Activated CD4-positive, alpha-beta T cell treated with anti-CD3 and anti-CD28 coated beads, Interleukin-2, Interleukin-6, amounts not matched to agents 100 ng/mL and 50 ng/mL, durations not matched to agents 16 hours and 8 hours (primary cell): ENCODE measurements around the gene ZNF816.
A peak's percentile ranks its signal among the peaks of the same experiment; 100 is the strongest.
"Not testable (repeated sequence)": the region's sequence is repeated elsewhere in the genome, so short reads cannot be mapped to it uniquely, and the experiment has no call there.

ENCODE experiments used
- DNase-seq: peaks from one replicate; pipeline ENCODE4 v3.0.0-alpha.2; 2020

Gene ZNF816

GRCh38 chr19:52962394-52963246, at the start of gene ZNF816:
Gene ZNF816 (minus strand): TSS chr19:52962881. CDS start chr19:52956089, 6,792 bp downstream.
- peak; percentile 96 for DNase-seq

DNA sequence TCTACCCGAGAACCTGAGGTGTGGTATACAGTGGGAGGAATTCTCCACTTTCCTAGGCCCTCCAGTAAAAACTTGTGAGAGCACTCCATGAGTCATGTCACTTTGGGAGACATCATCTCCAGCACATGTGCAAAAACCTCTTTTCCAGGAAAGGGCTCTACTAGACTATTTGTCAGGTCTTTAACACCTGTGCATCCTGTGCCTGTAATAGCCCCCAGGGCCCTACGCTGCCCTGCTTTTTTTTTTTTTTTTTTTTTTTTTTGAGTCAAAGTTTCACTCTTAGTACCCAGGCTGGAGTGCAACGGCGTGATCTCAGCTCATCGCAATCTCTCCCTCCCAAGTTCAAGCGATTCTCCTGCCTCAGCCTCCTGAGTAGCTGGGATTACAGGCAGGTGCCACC, 49.3 kb upstream of the ZNF816 start:
- DNase-seq, result no peak

- no peak for DNase-seq
Observed at GRCh38 chr19:53010494-53010893, 47.8 kb upstream of the ZNF816 start.

GRCh38 chr19:53008061-53008778, 45.5 kb upstream of the ZNF816 start:
- DNase-seq, result no peak

DNA sequence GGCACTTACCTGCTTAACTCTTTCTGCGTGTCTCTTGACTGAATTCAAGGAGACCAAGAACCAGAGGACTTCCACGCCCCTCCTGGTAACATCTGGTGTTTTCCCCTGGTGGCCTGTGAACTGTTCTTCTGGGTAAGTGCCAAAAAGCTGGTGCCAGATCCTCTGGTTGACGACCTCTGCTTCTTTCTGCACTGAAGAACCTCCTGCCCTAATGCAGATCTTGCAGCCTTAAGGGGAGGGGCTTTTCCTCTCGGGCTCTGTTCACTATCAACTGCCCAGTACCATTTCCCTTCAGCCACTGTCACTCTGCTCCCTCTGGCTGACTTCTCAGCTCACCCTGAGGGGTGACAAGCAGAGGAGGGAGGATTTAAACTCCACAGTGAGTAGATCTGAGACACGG, 44.9 kb upstream of the ZNF816 start:
- no peak for DNase-seq

DNA sequence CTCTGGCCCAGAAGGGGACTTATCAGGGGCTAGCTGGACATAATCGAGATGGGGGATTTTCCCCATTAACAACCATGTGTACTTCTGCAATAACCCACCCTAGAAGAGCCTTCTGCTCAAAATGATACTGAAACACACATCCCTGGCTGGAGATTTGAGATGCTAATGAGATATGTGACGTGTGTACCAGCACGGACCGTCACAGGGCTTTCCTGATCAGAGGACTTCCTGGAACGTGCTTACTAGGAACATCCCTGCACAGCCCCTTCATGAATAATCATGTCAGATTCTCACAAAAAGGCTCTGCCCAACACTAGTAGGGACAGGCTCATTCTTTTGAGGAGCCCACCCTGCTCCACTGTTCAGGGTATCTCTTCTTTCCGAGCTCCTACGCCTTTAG, 44.5 kb upstream of the ZNF816 start:
- no peak for DNase-seq

DNA sequence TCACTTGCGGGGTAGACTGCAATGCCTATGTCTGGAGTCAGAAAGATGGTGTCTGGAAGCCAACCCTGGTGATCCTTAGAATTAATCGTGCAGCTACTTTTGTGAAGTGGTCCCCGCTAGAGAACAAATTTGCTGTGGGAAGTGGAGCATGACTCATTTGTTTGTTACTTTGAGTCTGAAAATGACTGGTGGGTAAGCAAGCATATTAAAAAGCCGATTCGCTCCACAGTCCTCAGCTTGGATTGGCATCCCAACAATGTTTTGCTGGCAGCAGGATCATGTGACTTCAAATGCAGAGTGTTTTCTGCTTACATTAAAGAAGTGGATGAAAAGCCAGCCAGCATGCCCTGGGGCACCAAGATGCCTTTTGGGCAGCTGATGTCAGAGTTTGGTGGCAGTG, 41.6 kb upstream of the ZNF816 start:
- no peak for DNase-seq

GRCh38 chr19:53002479-53002878, 39.8 kb upstream of the ZNF816 start:
- no peak for DNase-seq

GRCh38 chr19:52997975-52998374, 35.3 kb upstream of the ZNF816 start:
- DNase-seq, result no peak

DNA sequence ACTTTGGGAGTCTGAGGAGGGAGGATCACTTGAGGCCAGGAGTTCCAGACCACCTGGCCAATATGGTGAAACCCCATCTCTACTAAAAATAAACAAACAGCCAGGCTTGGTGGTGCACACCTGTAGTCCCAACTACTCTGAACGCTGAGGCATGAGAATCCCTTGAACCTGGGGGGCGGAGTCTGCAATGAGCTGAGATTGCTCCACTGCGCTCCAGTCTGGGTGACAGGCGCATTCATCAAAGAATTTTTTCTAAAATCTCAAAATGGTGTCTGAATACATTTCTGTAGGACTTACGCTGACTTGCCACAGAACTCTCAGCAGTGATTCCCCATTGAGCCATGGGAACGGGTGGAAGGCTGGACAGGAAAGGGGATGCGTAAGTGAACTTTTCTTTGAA, 33.0 kb upstream of the ZNF816 start:
- DNase-seq, result no peak

GRCh38 chr19:52993342-52994178, 30.9 kb upstream of the ZNF816 start:
- peak; percentile 70 for DNase-seq

DNA sequence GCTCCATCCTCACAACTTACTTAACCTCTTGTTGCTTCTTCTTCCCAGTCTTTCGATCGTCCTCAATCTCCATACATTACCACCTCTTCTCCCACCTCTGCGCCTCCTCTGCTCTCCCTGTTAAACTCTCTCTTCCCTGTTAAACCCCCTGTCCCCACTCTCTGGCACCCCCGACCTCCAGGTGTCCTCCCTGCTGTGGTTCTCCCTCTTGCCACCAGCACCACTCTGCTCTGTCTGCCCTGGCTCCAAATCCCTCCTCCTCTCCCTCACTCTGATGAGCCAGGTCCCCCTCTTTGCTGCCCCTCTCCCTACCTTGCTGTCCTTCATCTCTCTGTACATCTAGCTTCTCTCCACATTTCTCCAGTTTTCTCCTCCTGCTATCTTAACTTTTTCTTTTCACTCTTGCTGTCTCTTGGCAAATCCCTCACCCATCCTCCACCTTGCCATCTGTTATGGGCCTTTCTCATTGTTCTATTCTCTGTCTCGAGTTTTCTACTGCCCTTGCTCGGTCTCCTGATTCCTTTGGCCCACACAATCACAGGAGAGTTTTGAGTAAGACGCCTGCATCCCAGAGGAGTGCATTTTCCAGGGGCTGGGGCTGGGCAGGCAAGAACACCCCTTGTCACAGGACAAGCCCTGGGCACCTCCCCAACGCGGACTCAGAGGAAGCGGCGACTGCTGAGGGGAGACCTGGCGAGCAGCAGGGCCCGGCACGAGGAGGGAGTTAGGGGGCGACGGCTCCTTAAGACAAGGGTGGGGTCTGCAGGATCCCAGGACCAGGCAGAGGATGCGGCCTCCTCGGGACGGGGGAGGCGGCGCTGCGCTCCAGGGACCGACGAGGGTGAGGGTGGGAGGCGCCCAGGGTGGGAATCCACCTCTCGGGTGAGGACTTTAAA, 29.7 kb upstream of the ZNF816 start:
- DNase-seq, result no peak

DNA sequence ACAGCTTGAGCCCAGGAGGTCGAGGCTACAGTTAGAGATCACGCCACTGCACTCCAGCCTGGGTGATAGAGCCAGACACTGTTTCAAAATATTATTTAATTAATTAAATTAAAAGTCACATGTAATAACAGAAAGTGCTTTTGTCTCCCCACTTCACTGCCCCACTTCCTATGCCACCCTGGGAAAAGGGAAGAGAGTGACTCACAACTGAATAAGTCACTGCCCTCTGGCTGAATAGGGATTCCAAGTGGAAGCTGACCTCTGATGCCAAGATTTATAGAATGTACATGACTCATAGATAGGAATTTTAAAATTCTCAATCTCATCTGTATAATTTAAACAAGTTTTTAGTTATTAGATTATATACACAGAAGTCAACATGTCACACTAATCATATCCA, 28.8 kb upstream of the ZNF816 start:
- no peak for DNase-seq

- no peak for DNase-seq
Observed at GRCh38 chr19:52990759-52991418, 28.2 kb upstream of the ZNF816 start.

DNA sequence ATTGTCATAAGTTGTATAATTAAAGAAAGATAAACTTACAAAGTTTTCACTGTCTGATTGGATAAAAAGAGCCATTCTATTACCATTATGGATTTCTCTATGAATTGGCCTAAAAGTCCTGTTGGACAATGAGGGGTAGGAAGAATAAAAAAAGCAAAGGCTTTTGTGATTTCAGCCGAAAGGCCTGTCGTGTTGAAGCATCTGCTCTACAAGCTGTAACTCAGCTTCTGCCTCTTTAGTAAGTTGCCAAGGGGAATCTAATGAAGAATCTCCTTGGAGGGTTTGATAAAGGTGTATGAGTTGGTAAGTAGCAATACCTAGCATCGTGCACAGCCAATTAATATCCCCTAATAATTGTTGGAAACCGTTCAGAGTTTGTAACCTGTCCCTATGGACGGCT, 25.8 kb upstream of the ZNF816 start:
- no peak for DNase-seq

GRCh38 chr19:52987221-52987620, 24.5 kb upstream of the ZNF816 start:
- DNase-seq, result no peak

DNA sequence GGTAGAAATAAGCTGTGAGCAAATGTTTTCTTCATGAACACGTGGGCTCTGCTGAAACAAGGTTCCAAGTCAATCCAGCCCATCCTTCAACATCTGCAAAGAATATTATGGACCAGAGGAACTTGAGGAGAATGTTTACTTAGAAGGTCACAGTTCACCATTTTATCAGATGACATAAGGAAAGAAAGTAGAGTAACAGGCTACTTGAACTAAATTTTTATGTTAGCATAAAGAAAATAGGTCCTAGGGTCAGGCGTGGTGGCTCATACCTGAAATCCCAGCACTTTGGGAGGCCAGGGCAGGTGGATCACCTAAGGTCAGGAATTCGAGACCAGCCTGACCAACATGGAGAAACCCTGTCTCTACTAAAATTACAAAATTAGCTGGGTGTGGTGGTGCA, 20.5 kb upstream of the ZNF816 start:
- DNase-seq, result not testable (repeated sequence)

- no peak for DNase-seq
Observed at GRCh38 chr19:52981329-52981728, 18.6 kb upstream of the ZNF816 start.

DNA sequence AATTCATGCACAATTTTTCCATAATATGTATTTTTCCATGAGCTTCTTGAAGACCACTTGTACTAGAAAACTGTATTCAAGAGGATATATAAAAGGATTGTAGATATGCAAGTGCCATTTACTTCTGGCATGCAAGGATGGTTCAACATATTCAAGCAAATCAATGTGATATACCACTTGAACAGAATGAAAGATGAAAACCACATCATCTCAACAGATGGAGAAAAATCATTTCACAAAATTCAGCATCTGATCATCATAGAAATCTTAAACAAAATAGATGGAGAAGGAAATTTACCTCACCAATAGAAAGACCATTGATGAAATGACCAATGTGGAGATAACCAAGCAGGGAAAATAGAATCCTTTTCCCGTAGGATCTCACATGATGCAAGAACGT, 5.1 kb upstream of the ZNF816 start:
- DNase-seq, result no peak

- DNase-seq, result no peak
Observed at GRCh38 chr19:52963247-52963618, 552 bp upstream of the ZNF816 start.

DNA sequence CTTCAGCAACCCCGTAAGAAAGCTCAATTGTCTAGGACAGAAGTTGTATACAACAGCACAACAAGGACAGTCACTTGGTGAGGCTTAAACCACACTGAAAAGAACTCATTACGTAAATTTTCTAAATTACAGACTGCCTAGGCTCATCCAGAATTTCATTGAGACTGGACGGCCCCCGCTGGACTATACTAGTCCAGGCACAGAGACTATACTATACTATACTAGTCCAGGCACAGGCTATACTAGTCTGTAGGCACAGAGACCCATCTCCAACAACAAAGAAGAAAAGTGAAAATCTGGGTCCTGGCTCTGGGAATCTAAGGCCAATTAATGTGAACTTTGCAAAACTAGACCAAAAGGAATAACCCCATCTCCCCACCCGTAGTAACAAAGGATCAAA, 700 bp downstream of the ZNF816 start:
- DNase-seq, result no peak
